Measurements from ENCODE around the gene PRRX2. TPM values are rescaled to one million over a fixed set of nuclear protein-coding genes. Genes with fewer than 3 reads are reported as not detected.

The PRRX2 gene
- total RNA-seq, 1 experiment from 2014 or later = not detected

- H2AFZ ChIP-seq (ENCODE audit: low read length) = no peak overlapping the region
- H3K9me3 ChIP-seq (ENCODE audit: low read length) = no peaks in the 10 kb centered on the region
- H3K27me3 ChIP-seq (ENCODE audit: low read length) = no peaks in the 10 kb centered on the region
- H3K9me2 ChIP-seq (replicated peaks; ENCODE audit: insufficient read depth, low read length) = no peaks in the 10 kb centered on the region
- no peaks in the 10 kb centered on the region for H3K36me3 ChIP-seq (ENCODE audit: insufficient read depth, low read length)
- no peak overlapping the region for H3K4me2 ChIP-seq (ENCODE audit: low read depth, low read length, poor library complexity, severe bottlenecking)
- no peak overlapping the region for H3K9ac ChIP-seq (ENCODE audit: low read length)
- H3K27ac ChIP-seq (ENCODE audit: low read length) = no peak overlapping the region
- DNase-seq = no peak
- H3K4me1 ChIP-seq (ENCODE audit: low read length) = no peaks in the 10 kb centered on the region
- H3K4me3 ChIP-seq (ENCODE audit: low read length) = no peak overlapping the region
- no peaks in the 10 kb centered on the region for H4K20me1 ChIP-seq (ENCODE audit: insufficient read depth, low read depth, low read length)
- H3K79me2 ChIP-seq (ENCODE audit: low read length) = no peaks in the 10 kb centered on the region
Observed at GRCh38 chr9:129695870-129696269, 30.4 kb downstream of the PRRX2 start.

GRCh38 chr9:129696944-129697655 lies 31.7 kb downstream of the PRRX2 start:
- H3K27me3 ChIP-seq (ENCODE audit: low read length) = no peaks in the 10 kb centered on the region
- no peaks in the 10 kb centered on the region for H3K36me3 ChIP-seq (ENCODE audit: insufficient read depth, low read length)
- H3K27ac ChIP-seq (ENCODE audit: low read length) = no peak overlapping the region
- DNase-seq = no peak
- H3K4me3 ChIP-seq (ENCODE audit: low read length) = no peak overlapping the region
- no peaks in the 10 kb centered on the region for H3K9me3 ChIP-seq (ENCODE audit: low read length)
- H3K4me1 ChIP-seq (ENCODE audit: low read length) = no peaks in the 10 kb centered on the region
- H3K79me2 ChIP-seq (ENCODE audit: low read length) = no peaks in the 10 kb centered on the region
- H3K9ac ChIP-seq (ENCODE audit: low read length) = no peak overlapping the region
- no peak overlapping the region for H3K4me2 ChIP-seq (ENCODE audit: low read depth, low read length, poor library complexity, severe bottlenecking)
- H2AFZ ChIP-seq (ENCODE audit: low read length) = no peak overlapping the region
- H4K20me1 ChIP-seq (ENCODE audit: insufficient read depth, low read depth, low read length) = no peaks in the 10 kb centered on the region
- H3K9me2 ChIP-seq (replicated peaks; ENCODE audit: insufficient read depth, low read length) = no peaks in the 10 kb centered on the region

GRCh38 chr9:129697656-129698253 lies 32.3 kb downstream of the PRRX2 start:
- H3K4me1 ChIP-seq (ENCODE audit: low read length) = no peaks in the 10 kb centered on the region
- no peak overlapping the region for H2AFZ ChIP-seq (ENCODE audit: low read length)
- H4K20me1 ChIP-seq (ENCODE audit: insufficient read depth, low read depth, low read length) = no peaks in the 10 kb centered on the region
- H3K4me2 ChIP-seq (ENCODE audit: low read depth, low read length, poor library complexity, severe bottlenecking) = no peak overlapping the region
- no peaks in the 10 kb centered on the region for H3K36me3 ChIP-seq (ENCODE audit: insufficient read depth, low read length)
- H3K9ac ChIP-seq (ENCODE audit: low read length) = no peak overlapping the region
- H3K27me3 ChIP-seq (ENCODE audit: low read length) = no peaks in the 10 kb centered on the region
- no peak for DNase-seq
- H3K4me3 ChIP-seq (ENCODE audit: low read length) = no peak overlapping the region
- H3K9me2 ChIP-seq (replicated peaks; ENCODE audit: insufficient read depth, low read length) = no peaks in the 10 kb centered on the region
- no peak overlapping the region for H3K27ac ChIP-seq (ENCODE audit: low read length)
- H3K9me3 ChIP-seq (ENCODE audit: low read length) = no peaks in the 10 kb centered on the region
- H3K79me2 ChIP-seq (ENCODE audit: low read length) = no peaks in the 10 kb centered on the region

GRCh38 chr9:129698254-129698757 lies 32.9 kb downstream of the PRRX2 start:
- no peaks in the 10 kb centered on the region for H3K4me1 ChIP-seq (ENCODE audit: low read length)
- H3K9ac ChIP-seq (ENCODE audit: low read length) = no peak overlapping the region
- no peaks in the 10 kb centered on the region for H3K79me2 ChIP-seq (ENCODE audit: low read length)
- no peak overlapping the region for H3K4me2 ChIP-seq (ENCODE audit: low read depth, low read length, poor library complexity, severe bottlenecking)
- no peaks in the 10 kb centered on the region for H3K9me3 ChIP-seq (ENCODE audit: low read length)
- H2AFZ ChIP-seq (ENCODE audit: low read length) = no peak overlapping the region
- H3K4me3 ChIP-seq (ENCODE audit: low read length) = no peak overlapping the region
- no peaks in the 10 kb centered on the region for H3K9me2 ChIP-seq (replicated peaks; ENCODE audit: insufficient read depth, low read length)
- H4K20me1 ChIP-seq (ENCODE audit: insufficient read depth, low read depth, low read length) = no peaks in the 10 kb centered on the region
- no peaks in the 10 kb centered on the region for H3K36me3 ChIP-seq (ENCODE audit: insufficient read depth, low read length)
- H3K27me3 ChIP-seq (ENCODE audit: low read length) = no peaks in the 10 kb centered on the region
- no peak for DNase-seq
- H3K27ac ChIP-seq (ENCODE audit: low read length) = no peak overlapping the region

GRCh38 chr9:129701054-129701453 lies 35.6 kb downstream of the PRRX2 start:
- H3K27ac ChIP-seq (ENCODE audit: low read length) = no peak overlapping the region
- H2AFZ ChIP-seq (ENCODE audit: low read length) = no peak overlapping the region
- no peaks in the 10 kb centered on the region for H3K27me3 ChIP-seq (ENCODE audit: low read length)
- no peaks in the 10 kb centered on the region for H3K9me3 ChIP-seq (ENCODE audit: low read length)
- no peaks in the 10 kb centered on the region for H3K79me2 ChIP-seq (ENCODE audit: low read length)
- DNase-seq = no peak
- no peaks in the 10 kb centered on the region for H3K36me3 ChIP-seq (ENCODE audit: insufficient read depth, low read length)
- H4K20me1 ChIP-seq (ENCODE audit: insufficient read depth, low read depth, low read length) = no peaks in the 10 kb centered on the region
- H3K9me2 ChIP-seq (replicated peaks; ENCODE audit: insufficient read depth, low read length) = no peaks in the 10 kb centered on the region
- H3K4me2 ChIP-seq (ENCODE audit: low read depth, low read length, poor library complexity, severe bottlenecking) = no peak overlapping the region
- no peaks in the 10 kb centered on the region for H3K4me1 ChIP-seq (ENCODE audit: low read length)
- H3K4me3 ChIP-seq (ENCODE audit: low read length) = no peak overlapping the region
- no peak overlapping the region for H3K9ac ChIP-seq (ENCODE audit: low read length)

GRCh38 chr9:129701549-129701948 lies 36.1 kb downstream of the PRRX2 start:
- Histone ChIP-seq H3K4me3 (ENCODE audit: low read length) (no peak overlapping the region), H3K79me2 (ENCODE audit: low read length) (no peaks in the 10 kb centered on the region)

GRCh38 chr9:129702589-129703520 lies 37.4 kb downstream of the PRRX2 start:
- Histone ChIP-seq H3K27me3 (ENCODE audit: low read length) (no peaks in the 10 kb centered on the region), H3K9ac (ENCODE audit: low read length) (no peak overlapping the region), H3K36me3 (ENCODE audit: insufficient read depth, low read length) (no peaks in the 10 kb centered on the region), H4K20me1 (ENCODE audit: insufficient read depth, low read depth, low read length) (no peaks in the 10 kb centered on the region), H2AFZ (ENCODE audit: low read length) (no peak overlapping the region), H3K4me1 (ENCODE audit: low read length) (no peaks in the 10 kb centered on the region), H3K79me2 (ENCODE audit: low read length) (no peaks in the 10 kb centered on the region), H3K9me2 (replicated peaks; ENCODE audit: insufficient read depth, low read length) (no peaks in the 10 kb centered on the region), H3K4me3 (ENCODE audit: low read length) (no peak overlapping the region), H3K4me2 (ENCODE audit: low read depth, low read length, poor library complexity, severe bottlenecking) (no peak overlapping the region), H3K27ac (ENCODE audit: low read length) (no peak overlapping the region), H3K9me3 (ENCODE audit: low read length) (no peaks in the 10 kb centered on the region)
- no peak for DNase-seq

More at GRCh38 chr9:129701549-129701948, 36.1 kb downstream of the PRRX2 start:
- no peaks in the 10 kb centered on the region for H3K9me3 ChIP-seq (ENCODE audit: low read length)
- H3K4me2 ChIP-seq (ENCODE audit: low read depth, low read length, poor library complexity, severe bottlenecking) = no peak overlapping the region
- DNase-seq = no peak
- H3K9me2 ChIP-seq (replicated peaks; ENCODE audit: insufficient read depth, low read length) = no peaks in the 10 kb centered on the region
- no peaks in the 10 kb centered on the region for H3K4me1 ChIP-seq (ENCODE audit: low read length)
- no peak overlapping the region for H2AFZ ChIP-seq (ENCODE audit: low read length)
- no peaks in the 10 kb centered on the region for H3K36me3 ChIP-seq (ENCODE audit: insufficient read depth, low read length)
- no peak overlapping the region for H3K9ac ChIP-seq (ENCODE audit: low read length)
- H4K20me1 ChIP-seq (ENCODE audit: insufficient read depth, low read depth, low read length) = no peaks in the 10 kb centered on the region
- H3K27me3 ChIP-seq (ENCODE audit: low read length) = no peaks in the 10 kb centered on the region
- H3K27ac ChIP-seq (ENCODE audit: low read length) = no peak overlapping the region

All from Karpas-422 (cell line).